Liver (tissue), 2 donors: ENCODE results near the gene HLA-F.

Source experiments
- CTCF ChIP-seq: fragments of 150-350 bp; IDR thresholded peaks from 2 replicates; pipeline ENCODE4 v1.5.1; 2017; ENCODE audit warnings: improper control_type of control experiment, low read depth, low read length; ENCODE audit not compliant: missing input control
- MAX ChIP-seq: IDR thresholded peaks from 2 replicates; pipeline ENCODE4 v1.6.1; 2016; ENCODE audit warnings: antibody characterized with exemption
- REST ChIP-seq: IDR thresholded peaks from 2 replicates; pipeline ENCODE4 v1.6.1; 2016; ENCODE audit warnings: antibody characterized with exemption, mild to moderate bottlenecking
- YY1 ChIP-seq: IDR thresholded peaks from 2 replicates; pipeline ENCODE4 v1.6.1; 2016; ENCODE audit warnings: antibody characterized with exemption, mild to moderate bottlenecking
- donor health status: healthy.

- TF ChIP-seq CTCF = no peak
- TF ChIP-seq REST = peak; percentile 88
- no peak for TF ChIP-seq YY1
- TF ChIP-seq MAX = no peak
Observed at GRCh38 chr6:29733057-29733456, 9.8 kb downstream of the HLA-F start.
